ENCODE measurements around the gene KCTD1.

KCTD1 gene

DNA sequence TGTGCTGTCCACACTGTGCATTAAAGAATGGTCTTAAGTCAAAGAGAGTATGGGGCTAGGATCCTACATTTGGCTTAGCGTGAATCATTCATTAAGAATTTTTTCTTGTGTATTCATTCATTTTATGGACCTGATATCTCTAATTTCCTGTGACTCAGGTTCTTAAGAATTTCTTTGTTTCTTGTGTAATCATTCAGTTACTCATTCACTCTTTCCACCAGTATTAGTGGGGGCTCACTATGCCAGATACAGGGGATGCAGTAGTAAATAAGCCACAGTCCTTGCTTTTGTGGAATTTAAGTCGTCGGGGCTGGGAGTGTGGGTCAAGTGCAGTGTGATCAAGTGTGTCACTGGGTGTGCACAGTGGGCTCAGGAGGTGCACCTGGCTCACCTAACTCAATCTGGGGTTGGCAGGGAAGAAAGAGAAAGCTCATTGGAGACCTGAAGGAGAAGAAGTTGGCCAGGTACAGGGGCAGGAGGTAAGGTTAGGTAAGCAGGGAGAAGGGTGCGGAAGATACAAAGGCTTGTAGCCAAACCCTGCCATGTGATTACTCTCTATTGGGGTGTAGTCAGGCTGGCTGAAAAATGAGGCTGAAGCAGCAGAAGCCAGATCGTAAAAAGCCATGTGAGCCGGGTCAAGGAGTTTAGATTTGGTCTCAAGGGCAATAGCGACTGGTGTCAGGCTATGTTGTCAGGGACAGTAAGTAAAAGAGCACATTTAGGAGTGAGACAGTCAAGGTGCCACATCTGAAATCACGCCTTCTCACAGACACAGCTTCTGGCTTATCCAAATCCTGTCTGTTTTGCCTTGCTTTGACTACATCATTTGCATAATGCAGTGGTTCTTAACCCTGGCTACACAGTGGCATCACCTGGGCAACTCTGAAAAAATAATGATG, 67.2 kb downstream of the KCTD1 start:
- no peak for DNase-seq (ENCODE audit: low read depth)

DNA sequence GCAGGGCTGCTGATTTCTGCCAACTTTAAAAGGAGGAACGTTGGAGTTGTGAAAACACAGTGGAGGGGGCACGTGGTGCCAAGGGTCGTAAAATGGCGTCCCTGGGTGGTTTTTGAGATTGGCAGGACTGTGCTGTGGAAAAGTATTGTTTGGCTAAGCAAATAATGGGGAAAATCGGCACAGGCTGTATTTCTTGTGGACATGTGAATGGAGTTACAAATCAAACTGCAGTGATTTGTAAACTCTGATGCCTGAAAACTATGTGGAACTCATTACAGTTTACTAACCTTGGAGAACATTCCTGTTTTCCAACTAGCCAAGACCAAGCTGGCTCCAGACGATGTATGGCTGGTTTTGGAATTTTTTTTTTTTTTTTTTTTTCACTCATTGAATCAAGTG, 68.7 kb downstream of the KCTD1 start:
- DNase-seq (ENCODE audit: low read depth), result no peak

DNA sequence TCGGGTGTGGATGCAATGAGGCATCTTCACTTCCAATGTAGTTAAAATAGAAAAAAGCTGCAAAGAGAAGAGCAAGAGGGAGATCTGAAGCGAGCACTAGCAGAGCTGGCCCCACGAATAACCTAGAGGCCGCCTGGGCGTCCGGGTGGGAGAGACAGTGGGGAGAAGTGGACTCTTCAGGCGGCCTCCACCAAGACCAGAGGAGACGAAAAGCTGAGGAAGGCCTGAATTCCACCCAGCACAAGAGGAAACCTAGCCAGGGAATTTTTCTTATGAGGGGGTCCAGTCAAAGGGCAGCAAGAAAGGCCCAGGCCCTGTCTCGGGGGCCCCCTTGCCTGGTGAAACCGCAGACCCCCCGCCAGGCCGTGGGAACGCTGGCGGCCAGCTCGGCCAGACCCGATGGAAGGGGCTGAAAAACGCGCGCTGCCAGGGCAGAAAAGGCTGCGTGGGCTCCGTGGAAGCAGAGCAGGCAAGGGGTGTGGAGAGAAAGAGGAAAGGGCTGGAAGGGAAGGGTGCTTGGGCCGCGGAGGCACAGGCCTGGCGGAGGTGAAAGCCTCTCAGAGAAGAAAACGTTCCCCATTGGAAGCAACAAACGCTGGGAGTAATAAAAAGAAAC, 69.2 kb downstream of the KCTD1 start:
- DNase-seq (ENCODE audit: low read depth), result no peak

DNA sequence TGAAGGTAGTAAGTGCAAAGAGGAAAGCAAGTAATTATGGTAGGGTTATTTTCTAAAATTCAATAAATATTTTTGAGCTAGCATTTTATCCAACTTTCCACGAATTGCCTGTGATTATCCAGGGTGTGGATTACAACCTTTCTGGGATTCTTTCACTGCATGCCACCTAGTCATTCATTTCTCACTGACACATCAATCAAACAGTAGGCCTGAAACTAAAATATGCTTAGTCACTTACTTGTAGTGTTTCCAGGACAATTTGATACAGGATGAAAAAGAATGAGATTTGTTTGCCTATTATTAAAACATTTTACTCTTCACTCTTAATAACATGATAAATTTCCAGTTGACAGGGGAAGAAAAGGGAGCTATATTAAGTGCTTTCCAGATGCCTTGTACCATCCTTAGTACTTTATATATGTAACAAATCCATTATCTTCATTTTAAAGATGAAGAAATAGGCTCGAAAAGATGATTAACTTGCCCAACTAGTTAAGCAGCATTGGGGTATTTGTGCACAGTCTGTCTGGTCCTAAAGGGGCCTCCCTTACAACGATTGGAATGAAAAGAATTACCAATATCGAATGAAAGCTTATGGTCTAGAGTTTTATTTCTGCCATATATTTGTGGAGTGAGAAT, 70.4 kb downstream of the KCTD1 start:
- DNase-seq (ENCODE audit: low read depth), result no peak

DNA sequence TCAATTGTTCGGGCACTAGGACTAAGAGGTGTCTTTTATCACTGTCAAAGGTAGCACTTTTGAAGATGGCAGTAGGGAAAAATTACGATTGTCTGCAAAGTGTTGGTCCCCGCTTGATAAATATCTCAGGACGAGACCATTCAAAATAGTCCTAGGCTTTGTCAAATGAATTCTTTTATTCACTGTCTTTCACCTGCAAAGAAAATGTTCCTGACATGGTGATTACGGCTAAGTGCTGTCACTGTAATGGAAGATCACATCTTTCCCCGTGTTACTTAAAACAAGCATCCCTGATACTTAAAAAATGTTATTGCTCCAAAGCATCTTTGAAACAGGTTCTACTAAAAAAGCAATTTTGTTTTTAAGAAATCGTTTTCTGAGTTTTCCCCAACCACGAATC, 71.7 kb downstream of the KCTD1 start:
- no peak for DNase-seq (ENCODE audit: low read depth)

DNA sequence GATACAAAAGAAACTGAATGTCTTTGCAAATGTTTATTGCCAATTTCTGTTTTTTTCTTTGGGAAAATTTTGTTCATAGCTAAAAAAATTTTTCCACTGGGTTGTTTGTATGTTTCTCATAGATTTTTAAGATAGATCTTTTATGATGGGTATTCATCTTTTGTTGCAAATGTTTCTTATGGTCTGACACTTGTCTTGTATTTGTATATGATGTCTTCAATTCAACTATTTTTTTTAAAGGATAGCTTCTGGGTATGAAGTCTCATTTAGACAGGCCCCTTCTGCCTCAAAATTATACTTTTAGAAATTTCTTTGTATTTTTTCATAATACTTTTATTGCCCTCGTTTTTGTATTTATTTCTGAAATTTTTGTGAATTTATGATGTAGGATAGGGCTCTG, 73.8 kb downstream of the KCTD1 start:
- no peak for DNase-seq (ENCODE audit: low read depth)

DNA sequence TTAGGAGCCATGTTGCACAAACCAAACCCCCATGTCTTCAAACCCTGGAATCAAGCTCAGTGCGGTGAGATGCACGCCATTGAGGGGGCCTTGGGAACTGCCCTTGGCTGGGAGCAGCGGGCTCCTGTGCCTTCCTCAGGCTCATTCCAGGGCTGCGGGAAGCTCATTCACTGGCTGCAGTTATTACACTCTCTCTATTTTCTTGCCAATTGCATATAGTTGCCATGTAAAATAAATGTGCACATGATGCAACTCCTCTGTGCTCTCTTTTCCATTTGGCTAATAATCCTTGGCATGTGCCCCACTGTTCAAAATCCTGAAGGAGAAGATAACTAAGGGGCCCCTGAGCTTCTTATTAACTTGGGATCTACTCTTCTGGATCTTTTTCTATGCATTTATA, 74.7 kb downstream of the KCTD1 start:
- DNase-seq (ENCODE audit: low read depth), result no peak

DNA sequence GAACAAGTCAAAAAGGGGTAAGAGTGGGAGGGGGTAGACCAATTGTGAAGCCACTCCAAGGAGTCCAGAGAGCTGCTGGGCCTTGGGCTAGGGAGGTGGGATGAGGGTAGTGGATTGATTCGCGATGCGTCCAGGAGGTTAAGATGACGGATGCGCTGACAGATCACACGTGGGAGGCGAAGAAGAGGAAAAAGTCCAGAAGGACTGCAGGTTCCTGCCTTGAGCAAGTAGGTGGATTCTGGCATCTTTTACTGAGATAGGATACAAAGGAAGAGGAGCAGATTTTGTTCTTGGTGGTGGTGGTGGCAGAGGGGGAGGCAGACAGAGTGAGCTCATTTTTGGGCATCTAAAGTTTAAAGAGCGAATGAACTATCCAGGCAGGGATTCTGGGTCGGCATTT, 76.5 kb downstream of the KCTD1 start:
- no peak for DNase-seq (ENCODE audit: low read depth)

DNA sequence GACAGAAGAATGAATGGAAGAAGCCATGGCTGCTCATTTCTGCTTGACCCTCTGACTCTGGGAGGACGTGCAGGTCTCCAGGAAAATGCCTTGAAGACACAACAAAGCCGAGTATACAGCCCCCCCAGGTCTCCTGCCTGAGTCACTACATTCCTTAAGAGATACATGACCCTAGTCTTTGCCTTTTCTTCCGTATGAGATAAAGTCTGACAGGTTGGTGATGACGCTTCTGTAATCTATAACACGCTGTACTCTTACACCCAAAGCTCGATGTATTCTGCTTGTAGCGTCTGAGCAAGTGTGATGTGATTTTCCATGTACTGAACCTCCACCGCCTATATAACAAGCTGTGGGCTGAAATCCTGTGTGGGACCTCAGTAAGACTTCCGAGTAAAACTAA, 77.3 kb downstream of the KCTD1 start:
- DNase-seq (ENCODE audit: low read depth), result no peak

DNA sequence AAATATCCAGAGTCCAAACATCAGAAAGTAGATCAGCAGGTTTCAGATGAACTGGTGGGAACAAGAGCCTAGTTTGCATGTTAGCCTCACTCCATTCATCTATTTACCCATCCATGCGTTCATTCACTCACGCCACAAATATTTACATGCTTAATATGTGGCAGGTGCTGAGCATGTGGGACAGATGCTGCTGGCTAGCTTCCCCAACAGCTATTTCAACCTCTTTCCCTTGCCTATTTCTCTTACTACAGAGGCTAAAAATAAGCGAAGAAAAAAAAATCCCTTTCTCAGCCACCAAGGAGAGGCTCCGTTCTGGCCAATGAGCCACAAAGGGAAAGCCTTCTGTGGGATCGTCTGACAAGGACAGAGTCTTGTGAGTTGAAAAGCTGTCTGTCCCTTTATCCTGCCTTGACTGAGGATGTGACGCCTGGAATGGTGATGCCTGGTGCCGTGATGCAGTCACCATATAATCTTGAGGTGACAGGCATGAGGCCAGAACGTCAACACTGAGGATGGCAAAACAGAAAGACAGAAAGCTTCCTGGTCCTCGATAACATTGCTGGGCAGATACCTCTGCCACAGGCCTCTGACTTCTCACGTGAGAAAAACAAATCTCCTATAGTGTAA, 78.2 kb downstream of the KCTD1 start:
- no peak for DNase-seq (ENCODE audit: low read depth)

DNA sequence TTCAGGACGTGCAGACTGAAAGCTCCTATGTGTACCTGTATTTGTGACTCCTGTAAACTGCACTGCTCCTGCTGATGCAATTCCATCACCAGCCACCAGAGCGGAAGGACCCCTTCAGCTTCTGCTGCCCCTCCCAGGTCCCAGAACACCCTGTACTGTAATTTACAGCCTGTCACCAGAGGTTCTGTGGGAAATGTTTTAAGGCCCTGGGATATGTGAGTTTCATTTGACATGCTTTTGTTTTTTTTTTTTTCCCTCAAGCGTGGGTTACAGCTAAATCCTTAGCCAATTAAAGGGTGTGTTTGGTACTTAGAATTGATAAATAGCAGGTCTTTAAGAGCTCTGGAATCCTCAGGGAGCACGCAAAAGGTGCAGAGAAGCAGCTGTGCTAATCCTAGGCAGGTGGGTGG, 79.4 kb downstream of the KCTD1 start:
- DNase-seq (ENCODE audit: low read depth), result no peak

DNA sequence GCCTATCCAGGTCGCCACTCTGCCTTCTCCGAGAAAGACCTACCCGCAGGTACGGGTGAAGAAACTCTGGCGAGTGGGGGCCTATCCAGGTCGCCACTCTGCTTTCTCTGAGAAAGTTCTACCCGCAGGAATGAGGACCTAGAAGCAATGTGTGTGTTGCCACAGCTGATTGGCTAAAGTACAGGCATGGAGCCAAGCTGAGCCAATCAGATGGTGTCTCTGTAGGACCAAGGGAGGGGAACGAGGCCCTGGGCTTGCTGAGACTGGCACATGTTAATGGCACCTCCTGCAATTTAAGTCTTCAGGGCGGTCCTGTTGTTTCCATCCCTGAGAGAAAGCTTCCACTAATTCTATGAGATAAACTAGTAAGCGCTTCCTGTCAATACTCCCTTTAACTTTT, 82.3 kb downstream of the KCTD1 start:
- DNase-seq (ENCODE audit: low read depth), result no peak

DNA sequence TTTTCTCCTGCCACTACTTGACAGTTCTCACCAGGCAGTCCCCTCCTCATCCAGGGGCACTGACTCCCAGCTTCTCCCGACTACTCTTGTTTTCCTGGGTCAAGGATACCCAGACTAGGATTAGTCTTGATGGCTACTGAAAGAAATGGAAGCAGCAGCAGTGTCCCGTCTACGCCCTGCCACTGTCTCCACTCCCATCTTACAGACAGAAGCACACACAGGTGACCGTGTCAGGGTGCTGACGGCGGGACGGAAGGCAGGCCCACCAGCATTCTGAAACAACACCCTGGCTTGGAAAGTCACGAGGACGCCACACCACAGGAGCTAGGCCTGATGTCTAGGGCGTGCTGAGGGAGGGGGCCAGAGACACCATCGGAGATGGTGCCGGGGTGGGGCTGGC, 82.9 kb downstream of the KCTD1 start:
- no peak for DNase-seq (ENCODE audit: low read depth)

DNA sequence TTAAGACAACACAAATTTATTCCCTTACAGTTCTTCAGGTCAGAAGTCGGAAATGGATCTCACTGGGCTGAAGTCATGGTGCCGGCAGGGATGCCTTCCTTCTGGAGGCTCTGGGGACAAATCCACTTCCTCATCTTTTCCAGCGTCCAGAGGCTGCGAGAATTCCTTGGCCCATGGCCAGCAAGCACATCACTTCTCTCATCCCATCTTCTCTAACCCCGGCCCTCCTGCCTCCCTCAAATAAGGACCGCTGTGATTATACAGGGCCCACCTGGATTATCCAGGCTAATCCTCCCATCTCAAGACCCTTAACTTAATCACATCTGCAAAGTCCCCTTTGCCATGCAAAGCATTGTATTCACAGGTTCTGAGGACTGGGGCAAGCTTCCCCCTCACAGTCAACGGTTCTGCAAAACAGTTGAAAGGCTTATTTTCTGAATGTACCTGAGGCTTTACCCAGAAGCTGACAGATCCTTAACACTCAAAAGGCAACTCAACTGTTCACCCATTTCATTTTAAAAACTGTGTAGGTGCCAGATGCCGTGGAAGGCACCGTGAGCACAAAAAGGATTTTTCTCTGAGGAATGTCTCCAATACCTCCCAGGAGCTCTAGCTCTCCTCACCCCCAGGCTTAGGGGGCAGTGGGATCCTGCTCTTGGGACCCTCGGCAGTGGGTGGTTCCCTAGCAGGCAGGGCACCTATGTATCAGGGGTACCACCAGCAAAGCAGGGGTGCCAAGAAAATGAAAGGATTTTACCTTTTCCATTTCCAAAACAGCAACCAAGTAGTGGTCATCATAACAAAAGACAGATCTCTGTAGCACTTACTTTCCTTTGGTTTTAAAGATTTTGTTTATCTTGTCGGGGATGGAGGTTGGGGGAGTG, 84.0 kb downstream of the KCTD1 start:
- no peak for DNase-seq (ENCODE audit: low read depth)

DNA sequence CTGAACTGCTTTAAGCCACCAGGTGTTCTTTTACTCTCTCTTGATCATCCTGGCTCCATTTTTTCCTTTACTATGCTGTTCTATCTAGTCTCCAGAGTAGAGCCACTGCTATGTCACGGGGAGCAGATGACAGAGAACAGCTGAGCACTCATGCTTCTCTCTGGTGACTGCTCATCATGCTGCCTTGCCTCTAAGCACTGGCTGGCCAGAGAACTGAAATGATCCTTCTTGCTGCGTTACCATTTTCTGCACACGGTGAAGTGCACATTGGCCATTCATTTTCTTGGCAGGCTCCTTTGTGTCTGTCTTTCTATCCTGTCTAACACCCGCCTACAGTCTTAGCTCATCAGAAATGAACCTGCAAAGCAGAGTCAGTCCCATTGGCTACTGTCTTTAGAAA, 86.0 kb downstream of the KCTD1 start:
- DNase-seq (ENCODE audit: low read depth), result no peak

DNA sequence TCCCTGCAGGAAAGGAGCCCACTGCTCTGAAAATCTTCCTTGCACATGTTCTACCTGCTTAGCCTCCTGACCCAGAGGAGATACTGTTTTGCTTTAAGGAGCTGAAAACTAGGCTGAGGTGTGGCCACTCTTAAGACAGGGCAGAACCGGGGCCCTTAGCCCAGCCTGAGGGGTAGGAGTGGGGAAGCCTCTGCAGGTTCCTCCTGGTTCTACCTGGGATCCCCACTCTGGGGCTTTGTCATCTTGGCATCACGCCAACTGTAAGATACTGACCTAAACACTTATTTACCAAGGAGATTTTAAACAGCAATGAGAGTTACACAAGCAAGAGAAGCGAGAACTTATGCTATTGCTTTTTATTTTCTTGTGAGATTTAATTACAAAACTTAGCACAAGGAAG, 86.9 kb downstream of the KCTD1 start:
- DNase-seq (ENCODE audit: low read depth), result no peak

DNA sequence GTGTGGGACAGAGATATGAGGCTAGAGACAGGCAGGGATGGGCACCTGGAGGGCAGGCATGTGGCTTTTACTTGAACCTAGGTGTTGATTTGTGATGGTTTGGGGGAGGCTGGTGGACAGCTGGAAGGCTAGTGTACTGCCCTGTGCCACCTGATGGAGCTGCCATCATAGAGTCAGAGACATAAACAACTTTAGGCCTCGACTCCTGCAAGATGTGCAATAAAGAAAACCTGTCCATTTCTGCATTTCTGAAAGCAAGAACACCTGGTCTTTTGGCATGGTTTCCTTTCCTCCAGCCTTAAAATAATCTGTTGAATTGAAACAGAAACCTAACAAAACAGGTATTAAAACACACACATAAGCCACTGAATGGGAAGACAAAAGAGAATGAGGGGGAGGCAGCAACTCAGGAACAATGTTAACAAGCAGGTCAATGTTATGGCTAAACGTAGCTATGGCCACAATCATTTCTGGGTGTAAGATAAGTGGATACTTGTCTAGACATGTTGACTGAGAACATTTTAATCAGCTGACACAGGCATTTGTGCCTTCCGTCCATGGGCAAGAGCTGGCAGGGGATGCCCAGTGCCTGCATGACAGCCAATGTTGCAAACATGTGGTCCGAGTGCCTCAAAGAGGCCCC, 87.8 kb downstream of the KCTD1 start:
- no peak for DNase-seq (ENCODE audit: low read depth)

DNA sequence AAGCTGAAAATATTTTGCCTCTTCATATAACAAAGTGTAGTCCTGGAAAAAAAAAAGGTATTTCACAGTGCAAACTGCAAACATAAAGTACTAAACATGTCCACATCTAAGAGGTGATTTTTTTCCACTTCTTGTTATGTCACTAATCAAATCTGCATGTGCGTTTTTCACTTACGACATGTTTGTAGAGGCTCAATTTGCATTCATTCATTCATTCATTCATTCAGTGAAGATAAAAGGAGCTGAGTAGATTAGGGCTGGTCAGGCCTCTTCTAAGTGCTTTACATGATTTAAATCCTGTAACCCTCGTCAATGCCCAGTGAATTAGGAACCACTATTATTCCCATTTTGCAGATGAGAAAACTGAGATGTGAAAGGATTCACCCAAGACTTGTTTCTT, 88.5 kb downstream of the KCTD1 start:
- DNase-seq (ENCODE audit: low read depth), result no peak

DNA sequence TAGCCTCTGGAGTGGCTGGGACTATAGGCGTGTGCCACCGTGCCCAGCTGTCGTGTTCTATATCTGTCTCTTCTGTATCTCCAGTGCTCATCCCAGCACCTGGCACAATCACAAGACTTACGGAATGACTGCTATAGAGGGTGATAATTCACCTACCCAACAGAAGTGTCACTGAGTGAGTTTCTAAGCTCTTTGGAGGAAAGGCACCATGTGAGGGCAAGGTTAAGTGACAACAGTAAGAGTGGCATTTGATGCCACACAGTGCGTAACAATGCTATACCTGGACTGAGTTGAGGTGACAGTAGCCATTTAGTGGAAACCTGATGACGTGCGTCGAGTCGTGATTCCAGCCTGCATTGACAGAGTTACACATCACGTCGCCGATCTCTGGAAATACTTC, 89.0 kb downstream of the KCTD1 start:
- no peak for DNase-seq (ENCODE audit: low read depth)

DNA sequence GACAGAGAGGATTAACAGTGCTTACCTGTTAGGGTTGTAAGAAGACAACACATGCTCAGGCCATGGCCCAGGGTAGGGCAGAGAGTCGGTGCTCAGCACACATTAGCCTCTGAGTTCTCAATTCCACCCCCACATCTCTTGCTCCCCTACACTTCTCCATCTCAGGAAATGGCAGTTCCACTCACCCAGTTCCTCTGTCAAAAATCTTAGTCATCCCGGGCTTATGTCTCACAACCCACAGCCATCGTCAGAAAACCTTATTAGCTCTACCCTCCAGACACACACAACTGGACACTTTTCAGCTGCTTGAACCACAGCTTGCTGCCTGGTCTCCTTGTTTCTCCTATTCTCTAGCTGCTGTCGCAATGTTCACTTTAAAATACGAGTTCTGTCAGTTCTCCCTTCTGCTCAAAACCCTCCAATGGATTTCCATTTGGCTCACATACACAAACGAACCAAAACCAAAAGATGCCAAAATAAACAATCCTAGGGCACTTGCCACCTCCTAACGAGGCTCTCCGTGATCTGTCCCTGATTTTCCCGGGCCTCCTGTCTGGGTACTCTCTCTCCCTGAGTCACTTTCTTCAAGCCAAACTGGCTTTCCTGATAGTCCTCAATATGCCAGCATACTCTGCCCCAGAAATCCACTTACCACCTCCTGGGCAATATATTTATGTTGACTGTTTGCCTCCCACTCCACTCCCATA, 89.7 kb downstream of the KCTD1 start:
- no peak for DNase-seq (ENCODE audit: low read depth)

Data from stimulated activated CD4-positive, alpha-beta T cell treated with anti-CD3 and anti-CD28 coated beads, Interleukin-2, amount 100 ng/mL, for 4 hours (primary cell).